AG09319 (cell line): Measurements from ENCODE around the gene HRH1.

ENCODE experiments used
- DNase-seq: peaks from one replicate; pipeline ENCODE4 v3.0.0-alpha.2; 2010; ENCODE audit warnings: low read depth; ENCODE audit errors: extremely low read depth
- CTCF ChIP-seq: IDR thresholded peaks from 2 replicates; pipeline ENCODE4 v1.5.1; 2011; ENCODE audit warnings: low read depth, mild to moderate bottlenecking, inconsistent platforms, low read length, moderate library complexity

Gene HRH1

GRCh38 chr3:11273891-11274291, 119.6 kb downstream of the HRH1 start:
- no peak for TF ChIP-seq CTCF
- no peak for DNase-seq

- TF ChIP-seq CTCF: no peak
- DNase-seq: no peak
These were observed 120.4 kb downstream of the HRH1 start for GRCh38 chr3:11274566-11275142.

GRCh38 chr3:11275926-11276325, 121.6 kb downstream of the HRH1 start:
- DNase-seq: no peak
- TF ChIP-seq CTCF: no peak

- no peak for TF ChIP-seq CTCF
- no peak for DNase-seq
These were observed 122.6 kb downstream of the HRH1 start for GRCh38 chr3:11276901-11277300.

- DNase-seq: no peak
- no peak for TF ChIP-seq CTCF
These were observed 128.2 kb downstream of the HRH1 start for GRCh38 chr3:11282250-11283138.

GRCh38 chr3:11283139-11283475, 128.8 kb downstream of the HRH1 start:
- no peak for DNase-seq
- TF ChIP-seq CTCF: no peak

- no peak for TF ChIP-seq CTCF
- DNase-seq: no peak
These were observed 129.7 kb downstream of the HRH1 start for GRCh38 chr3:11284011-11284410.
